HG03045 (cell line): ENCODE measurements around the gene SMAD5.
A peak's percentile ranks its signal among the peaks of the same experiment; 100 is the strongest.

Source experiments
- ATAC-seq: cut with Tn5 transposase; IDR thresholded peaks from one replicate; pipeline ENCODE4 v1.9.1; 2021; ENCODE audit warnings: mild to moderate bottlenecking, moderate library complexity; ENCODE audit not compliant: unreplicated experiment

SMAD5 gene

GRCh38 chr5:136114414-136115125 lies 18.1 kb upstream of the SMAD5 start:
- ATAC-seq = no peak

- no peak for ATAC-seq
Observed at GRCh38 chr5:136115183-136115865, 17.3 kb upstream of the SMAD5 start.

GRCh38 chr5:136120529-136120928 lies 12.1 kb upstream of the SMAD5 start:
- ATAC-seq = no peak

GRCh38 chr5:136123236-136123768 lies 9.3 kb upstream of the SMAD5 start:
- no peak for ATAC-seq

- no peak for ATAC-seq
Observed at GRCh38 chr5:136127560-136127959, 5.1 kb upstream of the SMAD5 start.

- ATAC-seq = no peak
Observed at GRCh38 chr5:136128481-136128880, 4.2 kb upstream of the SMAD5 start.

- no peak for ATAC-seq
Observed at GRCh38 chr5:136129445-136129844, 3.2 kb upstream of the SMAD5 start.

- ATAC-seq = no peak
Observed at GRCh38 chr5:136130581-136130980, 2.1 kb upstream of the SMAD5 start.

- peak; percentile 16 for ATAC-seq
Observed at GRCh38 chr5:136132087-136132486, 558 bp upstream of the SMAD5 start.

GRCh38 chr5:136133222-136133921 lies 727 bp downstream of the SMAD5 start:
- ATAC-seq = peak; percentile 35

- ATAC-seq = no peak
Observed at GRCh38 chr5:136133922-136134379, 1.3 kb downstream of the SMAD5 start.

GRCh38 chr5:136134653-136135052 lies 2.0 kb downstream of the SMAD5 start:
- no peak for ATAC-seq

GRCh38 chr5:136135536-136135935 lies 2.9 kb downstream of the SMAD5 start:
- no peak for ATAC-seq

- no peak for ATAC-seq
Observed at GRCh38 chr5:136137497-136138220, 5.0 kb downstream of the SMAD5 start.

GRCh38 chr5:136141561-136141960 lies 8.9 kb downstream of the SMAD5 start:
- ATAC-seq = peak; percentile 76

GRCh38 chr5:136143312-136143711 lies 10.7 kb downstream of the SMAD5 start:
- no peak for ATAC-seq

- ATAC-seq = no peak
Observed at GRCh38 chr5:136143763-136144162, 11.1 kb downstream of the SMAD5 start.

- ATAC-seq = peak; percentile 59
Observed at GRCh38 chr5:136145030-136145429, 12.4 kb downstream of the SMAD5 start.

- no peak for ATAC-seq
Observed at GRCh38 chr5:136146201-136146600, 13.6 kb downstream of the SMAD5 start.

GRCh38 chr5:136147632-136148031 lies 15.0 kb downstream of the SMAD5 start:
- ATAC-seq = no peak

- ATAC-seq = no peak
Observed at GRCh38 chr5:136149891-136150290, 17.2 kb downstream of the SMAD5 start.
